Ovary (tissue), 3 donors: ENCODE data around the gene GRPEL1.

ENCODE experiments used
- EP300 ChIP-seq: sonication (generic); formaldehyde crosslinking; IDR thresholded peaks from one replicate; pipeline ENCODE4 v1.6.1; 2017; ENCODE audit warnings: antibody characterized with exemption
- TF ChIP-seq, protein P1 (sequence below), 3 donors: fragments of 450-650 bp in 2 of 3; fragments of 200-600 bp in 1 of 3; IDR thresholded peaks; one replicate each; pipeline versions ENCODE4 v1.5.1 to v1.8.0; 2016 to 2022; ENCODE audit warnings: antibody characterized with exemption in 3 of 3, mild to moderate bottlenecking in 1 of 3
- donor health status: DM: no; HTN: no; CAD: no.

- no peak for TF ChIP-seq EP300
- TF ChIP-seq, protein P1, sequence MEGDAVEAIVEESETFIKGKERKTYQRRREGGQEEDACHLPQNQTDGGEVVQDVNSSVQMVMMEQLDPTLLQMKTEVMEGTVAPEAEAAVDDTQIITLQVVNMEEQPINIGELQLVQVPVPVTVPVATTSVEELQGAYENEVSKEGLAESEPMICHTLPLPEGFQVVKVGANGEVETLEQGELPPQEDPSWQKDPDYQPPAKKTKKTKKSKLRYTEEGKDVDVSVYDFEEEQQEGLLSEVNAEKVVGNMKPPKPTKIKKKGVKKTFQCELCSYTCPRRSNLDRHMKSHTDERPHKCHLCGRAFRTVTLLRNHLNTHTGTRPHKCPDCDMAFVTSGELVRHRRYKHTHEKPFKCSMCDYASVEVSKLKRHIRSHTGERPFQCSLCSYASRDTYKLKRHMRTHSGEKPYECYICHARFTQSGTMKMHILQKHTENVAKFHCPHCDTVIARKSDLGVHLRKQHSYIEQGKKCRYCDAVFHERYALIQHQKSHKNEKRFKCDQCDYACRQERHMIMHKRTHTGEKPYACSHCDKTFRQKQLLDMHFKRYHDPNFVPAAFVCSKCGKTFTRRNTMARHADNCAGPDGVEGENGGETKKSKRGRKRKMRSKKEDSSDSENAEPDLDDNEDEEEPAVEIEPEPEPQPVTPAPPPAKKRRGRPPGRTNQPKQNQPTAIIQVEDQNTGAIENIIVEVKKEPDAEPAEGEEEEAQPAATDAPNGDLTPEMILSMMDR (IDR thresholded peaks at IDR 0.05), result no peak
Measured at GRCh38 chr4:7051144-7051495, 16.7 kb downstream of the GRPEL1 start.
